ENCODE data around the gene TRMT1. TPM values are rescaled to one million over a fixed set of nuclear protein-coding genes. Genes with fewer than 3 reads are reported as not detected.

Gene TRMT1
- total and polyA plus RNA-seq, 2 donors (not counting 1 experiment from before 2014, with no cell fraction given) = 91.8 to 281 TPM

- H3K4me1 Mint-ChIP-seq = peaks cover 18% of the 10 kb centered on the region
- H3K4me1 ChIP-seq (ENCODE audit: control insufficient read depth in 2 of 2, insufficient read depth in 2 of 2, low read length in 2 of 2) = peaks cover 11 to 29% of the 10 kb centered on the region in 2 donors
- ChIA-PET CTCF (interaction anchor here (0.5 to 8.2 kb wide), 8 partner anchors 18 to 1004 kb away, joined by 3 to 285 read pairs (median 4); no protein-coding TSS in a partner anchor), POLR2A (no interaction called here)
- H3K27ac ChIP-seq (ENCODE audit: low read length in 2 of 2) = no peak overlapping the region
- 78% methylated on average over 22 of the region's 25 CpGs for WGBS (ENCODE audit: insufficient coverage)
- H3K9ac ChIP-seq (ENCODE audit: low read length) = no peak overlapping the region
- peaks cover 8% of the 10 kb centered on the region for H3K79me2 ChIP-seq (ENCODE audit: control insufficient read depth, insufficient read depth, low read length)
- no peaks in the 10 kb centered on the region for H3K27me3 Mint-ChIP-seq
- ATAC-seq (ENCODE audit: low read depth) (no peak), DNase-seq (no peak)
- intact Hi-C loops (cut with micrococcal nuclease) = loop anchor here (5.0 kb wide), 1 partner anchor 59 kb away; no protein-coding TSS in a partner anchor
- H3K27ac Mint-ChIP-seq = no peak overlapping the region
- no peak overlapping the region for H3K4me2 ChIP-seq (replicated peaks; ENCODE audit: low read depth, low read length, poor library complexity, severe bottlenecking)
- H2AFZ ChIP-seq (ENCODE audit: insufficient read depth, low read depth, low read length, poor library complexity, severe bottlenecking) = no peak overlapping the region
- no peaks in the 10 kb centered on the region for H3K27me3 ChIP-seq (replicated peaks in 1 of 4; ENCODE audit: control extremely low read depth in 1 of 4, control insufficient read depth in 3 of 4, insufficient read depth in 4 of 4, low read length in 3 of 4)
- no peak overlapping the region for H3K4me3 ChIP-seq (ENCODE audit: control extremely low read depth in 1 of 5, extremely low read depth in 1 of 5, insufficient read depth in 1 of 5, low read depth in 2 of 5, low read length in 4 of 5)
- no peaks in the 10 kb centered on the region for H3K36me3 ChIP-seq (replicated peaks in 1 of 2; ENCODE audit: control extremely low read depth in 1 of 2, control insufficient read depth in 1 of 2, extremely low read depth in 1 of 2, insufficient read depth in 2 of 2, low read length in 1 of 2)
- peaks cover 7% of the 10 kb centered on the region for H4K20me1 ChIP-seq (ENCODE audit: control insufficient read depth, insufficient read depth, low read length, poor library complexity, severe bottlenecking)
- H3K4me3 Mint-ChIP-seq = no peak overlapping the region
- H3K9me3 ChIP-seq (ENCODE audit: control extremely low read depth in 1 of 3, control insufficient read depth in 2 of 3, insufficient read depth in 1 of 3, low read length in 2 of 3) = no peaks in the 10 kb centered on the region
- H3K9me3 Mint-ChIP-seq (ENCODE audit: insufficient read depth) = no peaks in the 10 kb centered on the region
- TF ChIP-seq EZH2 (IDR thresholded peaks at IDR 0.05; ENCODE audit: borderline replicate concordance, insufficient read depth, low read depth, low read length, poor library complexity, severe bottlenecking) (no peak), CTCF (IDR thresholded peaks at IDR 0.05) (no peak)
These were observed 25.0 kb downstream of the TRMT1 start for GRCh38 chr19:13091400-13092157.

Measured in B cell (primary cell).